ENCODE measurements around the gene SERPINA4. TPM values are rescaled to one million over a fixed set of nuclear protein-coding genes. Genes with fewer than 3 reads are reported as not detected.

SERPINA4 gene
- total RNA-seq, 1 experiment from 2014 or later, result not detected

DNA sequence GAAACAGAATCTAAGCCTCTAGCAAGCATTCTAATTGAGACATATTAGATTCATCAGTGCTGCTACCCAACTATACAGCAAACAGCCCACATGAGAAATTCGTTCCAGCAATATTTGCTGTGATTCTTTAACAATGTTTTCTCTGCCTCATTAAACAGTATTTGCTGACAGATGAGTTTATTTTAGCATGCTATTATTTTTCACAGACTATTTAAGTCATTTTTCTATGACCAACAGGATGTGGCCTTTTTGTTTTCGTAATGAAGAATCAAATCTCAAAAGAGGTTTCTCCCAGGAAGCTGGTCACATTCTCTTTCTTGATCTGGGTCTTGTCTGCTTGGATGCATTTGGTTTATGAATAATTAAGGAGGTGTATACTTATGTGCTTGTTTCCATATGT, 28.8 kb upstream of the SERPINA4 start:
- Histone ChIP-seq H3K23me2 (ENCODE audit: insufficient read length, low read depth, low read length, poor library complexity, severe bottlenecking) (no peaks in the 10 kb centered on the region), H4K20me1 (ENCODE audit: control insufficient read depth, insufficient read depth, insufficient read length) (no peaks in the 10 kb centered on the region), H3K56ac (ENCODE audit: insufficient read length, low read depth, low read length) (no peak overlapping the region), H3K4me1 (ENCODE audit: insufficient read depth, low read length) (no peaks in the 10 kb centered on the region), H3K18ac (ENCODE audit: insufficient read length, low read depth, low read length) (no peak overlapping the region), H2BK20ac (ENCODE audit: low read depth, low read length, poor library complexity, severe bottlenecking) (no peak overlapping the region), H3T11ph (ENCODE audit: low read length) (no peak overlapping the region), H2BK120ac (ENCODE audit: low read depth, low read length, poor library complexity, severe bottlenecking) (no peak overlapping the region), H3K27me3 (ENCODE audit: insufficient read depth, low read length) (no peaks in the 10 kb centered on the region), H2BK5ac (ENCODE audit: insufficient read length, low read length) (no peak overlapping the region), H2BK12ac (ENCODE audit: insufficient read length, low read depth, low read length) (no peak overlapping the region), H3K79me1 (ENCODE audit: insufficient read depth, low read depth, low read length, poor library complexity, severe bottlenecking) (no peaks in the 10 kb centered on the region), H3K14ac (ENCODE audit: insufficient read depth, low read length) (no peak overlapping the region), H3K4me2 (ENCODE audit: insufficient read depth, insufficient read length, low read length) (no peak overlapping the region), H3K23ac (ENCODE audit: insufficient read length, low read depth, low read length) (no peak overlapping the region), H3K4ac (ENCODE audit: low read depth, low read length) (no peak overlapping the region), H2AK5ac (ENCODE audit: insufficient read length, low read length) (no peak overlapping the region), H4K91ac (ENCODE audit: insufficient read length, low read depth, low read length) (no peak overlapping the region), H3K79me2 (ENCODE audit: insufficient read depth, low read length) (no peaks in the 10 kb centered on the region), H4K8ac (replicated peaks; ENCODE audit: insufficient read length, low read depth, low read length) (no peak overlapping the region), H2BK15ac (ENCODE audit: low read depth, low read length) (no peak overlapping the region), H2AFZ (ENCODE audit: low read length) (no peak overlapping the region), H3K9me3 (ENCODE audit: control insufficient read depth, low read depth, low read length) (no peaks in the 10 kb centered on the region), H3K27ac (ENCODE audit: insufficient read length, low read depth, low read length) (no peak overlapping the region), H3K9ac (ENCODE audit: extremely low read depth, insufficient read length, low read length) (no peak overlapping the region), H4K5ac (ENCODE audit: insufficient read length, low read depth, low read length) (no peak overlapping the region)
- Mint-ChIP-seq H3K9me3 (no peaks in the 10 kb centered on the region; a peak in 1 of 5 replicates), H3K27me3 (ENCODE audit: low read depth) (peaks cover 18% of the 10 kb centered on the region), H3K4me1 (no peaks in the 10 kb centered on the region), H3K36me3 (ENCODE audit: insufficient read depth in 1 of 3, low read depth in 3 of 3) (no peaks in the 10 kb centered on the region), H3K4me3 (no peak overlapping the region), H3K27ac (no peak overlapping the region)
- no peak for DNase-seq
- TF ChIP-seq, protein P1, sequence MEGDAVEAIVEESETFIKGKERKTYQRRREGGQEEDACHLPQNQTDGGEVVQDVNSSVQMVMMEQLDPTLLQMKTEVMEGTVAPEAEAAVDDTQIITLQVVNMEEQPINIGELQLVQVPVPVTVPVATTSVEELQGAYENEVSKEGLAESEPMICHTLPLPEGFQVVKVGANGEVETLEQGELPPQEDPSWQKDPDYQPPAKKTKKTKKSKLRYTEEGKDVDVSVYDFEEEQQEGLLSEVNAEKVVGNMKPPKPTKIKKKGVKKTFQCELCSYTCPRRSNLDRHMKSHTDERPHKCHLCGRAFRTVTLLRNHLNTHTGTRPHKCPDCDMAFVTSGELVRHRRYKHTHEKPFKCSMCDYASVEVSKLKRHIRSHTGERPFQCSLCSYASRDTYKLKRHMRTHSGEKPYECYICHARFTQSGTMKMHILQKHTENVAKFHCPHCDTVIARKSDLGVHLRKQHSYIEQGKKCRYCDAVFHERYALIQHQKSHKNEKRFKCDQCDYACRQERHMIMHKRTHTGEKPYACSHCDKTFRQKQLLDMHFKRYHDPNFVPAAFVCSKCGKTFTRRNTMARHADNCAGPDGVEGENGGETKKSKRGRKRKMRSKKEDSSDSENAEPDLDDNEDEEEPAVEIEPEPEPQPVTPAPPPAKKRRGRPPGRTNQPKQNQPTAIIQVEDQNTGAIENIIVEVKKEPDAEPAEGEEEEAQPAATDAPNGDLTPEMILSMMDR (conservative IDR thresholded peaks at IDR 0.05), result no peak
- WGBS (ENCODE audit: extremely low coverage, insufficient read length, low lambda C conversion rate), result no CpG with 5 or more reads among the region's 2 CpGs

Data from H9 (cell line).